ENCODE measurements around the gene PYGB.

PYGB gene

DNA sequence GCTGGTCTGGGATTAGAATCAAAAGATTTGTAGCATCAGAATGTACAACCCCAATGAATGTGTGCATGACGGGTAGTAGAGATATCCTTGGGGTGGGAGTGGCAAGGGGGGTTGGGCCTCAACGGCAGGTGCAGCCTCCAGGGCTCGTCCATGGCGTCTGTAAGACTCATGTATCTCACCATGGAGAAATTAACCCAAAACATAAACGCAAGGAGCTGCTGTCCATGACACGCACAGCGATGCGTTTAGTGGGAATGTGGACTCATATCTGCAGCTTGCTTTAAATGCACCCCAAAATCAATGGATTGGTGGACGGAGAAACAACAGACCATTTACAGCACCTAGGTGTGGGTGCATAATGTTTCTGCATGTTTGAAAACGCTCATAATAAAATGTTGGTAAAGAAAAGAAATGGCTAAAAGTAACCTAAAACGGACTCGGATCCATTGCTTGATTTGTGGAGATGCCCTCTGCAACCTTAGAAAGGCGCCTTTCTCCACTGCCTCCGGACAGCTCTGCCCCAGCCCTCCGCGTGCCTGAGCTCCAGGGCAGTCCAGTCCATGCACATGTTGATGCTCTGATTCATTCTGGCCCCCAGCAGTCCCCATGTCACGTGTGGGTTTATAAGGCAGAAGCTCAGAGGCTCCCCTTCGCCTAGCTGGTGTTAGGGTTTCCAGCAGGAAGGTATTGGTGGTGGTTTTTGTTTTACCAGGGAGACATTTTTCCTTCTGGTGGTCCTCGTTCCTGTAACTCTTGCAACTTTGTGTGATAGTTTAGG is 24.5 kb downstream of the PYGB start:
- H3K36me3 ChIP-seq (replicated peaks in 1 of 2; ENCODE audit: control insufficient read depth in 2 of 2, insufficient read depth in 2 of 2, low read length in 2 of 2), result peaks cover 64 to 90% of the 10 kb centered on the region in 2 donors
- H3K4me3 ChIP-seq (ENCODE audit: low read length in 2 of 2), result no peak overlapping the region
- peaks cover 11% of the 10 kb centered on the region for H3K79me1 ChIP-seq (ENCODE audit: low read depth, low read length)
- H3K9ac ChIP-seq (ENCODE audit: low read depth, low read length, poor library complexity), result no peak overlapping the region
- no peak overlapping the region for H3K14ac ChIP-seq (ENCODE audit: low read length)
- no peak overlapping the region for H3K23ac ChIP-seq (ENCODE audit: low read depth, low read length, poor library complexity)
- peaks cover 0 to 2% of the 10 kb centered on the region in 2 donors for H3K9me3 ChIP-seq (replicated peaks in 1 of 2; ENCODE audit: control insufficient read depth in 2 of 2, insufficient read depth in 1 of 2, low read depth in 1 of 2, low read length in 2 of 2)
- no peak overlapping the region for H4K91ac ChIP-seq (ENCODE audit: low read depth, low read length, poor library complexity)
- H3K4me1 ChIP-seq (ENCODE audit: control insufficient read depth in 2 of 2, insufficient read depth in 1 of 2, low read depth in 1 of 2, low read length in 2 of 2), result peaks cover 0 to 3% of the 10 kb centered on the region in 2 donors
- no peak overlapping the region for H3K4me2 ChIP-seq (ENCODE audit: insufficient read depth, low read length, poor library complexity, severe bottlenecking)
- H3K18ac ChIP-seq (ENCODE audit: low read length), result no peak overlapping the region
- H3K27ac ChIP-seq (replicated peaks; ENCODE audit: low read length), result no peak overlapping the region
- no peak overlapping the region for H2BK5ac ChIP-seq (ENCODE audit: low read length)
- WGBS, 2 donors (ENCODE audit: extremely low coverage in 2 of 2, insufficient read length in 2 of 2, insufficient replicate concordance in 1 of 2), result no CpG with 5 or more reads among the region's 19 CpGs
- no peak overlapping the region for H2BK120ac ChIP-seq (ENCODE audit: low read depth, low read length)
- no peak overlapping the region for H2AK5ac ChIP-seq (ENCODE audit: low read depth, low read length)
- no peaks in the 10 kb centered on the region for H3K27me3 ChIP-seq (ENCODE audit: control insufficient read depth in 3 of 3, insufficient read depth in 3 of 3, low read depth in 1 of 3, low read length in 3 of 3)
- H2BK12ac ChIP-seq (ENCODE audit: low read length), result no peak overlapping the region
- no peak overlapping the region for H2BK15ac ChIP-seq (ENCODE audit: low read length)
- H4K8ac ChIP-seq (ENCODE audit: low read depth, low read length), result no peak overlapping the region
- H2AFZ ChIP-seq (ENCODE audit: low read length), result no peak overlapping the region
- H3K4ac ChIP-seq (ENCODE audit: low read length), result no peak overlapping the region
- DNase-seq (ENCODE audit: low spot score), result no peak

DNA sequence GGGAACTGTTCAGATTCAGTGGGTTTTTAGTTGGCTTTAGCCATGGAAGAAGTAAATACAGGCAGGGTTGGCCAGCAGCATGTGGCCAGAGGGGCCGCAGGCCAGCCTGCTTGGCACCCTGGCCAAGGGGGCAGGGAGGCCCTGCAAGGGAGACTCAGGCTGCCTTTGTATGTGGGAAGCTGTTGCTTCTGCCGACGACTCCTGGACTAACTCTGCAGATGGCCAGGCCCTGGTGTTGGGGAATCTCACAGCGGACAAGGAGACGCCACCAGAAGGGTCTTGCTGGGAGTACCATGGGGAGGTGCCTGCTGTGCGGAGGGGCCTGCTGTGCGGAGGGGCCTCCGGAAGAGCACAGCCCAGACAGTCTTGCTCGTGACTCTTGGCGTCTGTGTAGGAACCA is 25.2 kb downstream of the PYGB start:
- peaks cover 70 to 96% of the 10 kb centered on the region in 2 donors for H3K36me3 ChIP-seq (replicated peaks in 1 of 2; ENCODE audit: control insufficient read depth in 2 of 2, insufficient read depth in 2 of 2, low read length in 2 of 2)

DNA sequence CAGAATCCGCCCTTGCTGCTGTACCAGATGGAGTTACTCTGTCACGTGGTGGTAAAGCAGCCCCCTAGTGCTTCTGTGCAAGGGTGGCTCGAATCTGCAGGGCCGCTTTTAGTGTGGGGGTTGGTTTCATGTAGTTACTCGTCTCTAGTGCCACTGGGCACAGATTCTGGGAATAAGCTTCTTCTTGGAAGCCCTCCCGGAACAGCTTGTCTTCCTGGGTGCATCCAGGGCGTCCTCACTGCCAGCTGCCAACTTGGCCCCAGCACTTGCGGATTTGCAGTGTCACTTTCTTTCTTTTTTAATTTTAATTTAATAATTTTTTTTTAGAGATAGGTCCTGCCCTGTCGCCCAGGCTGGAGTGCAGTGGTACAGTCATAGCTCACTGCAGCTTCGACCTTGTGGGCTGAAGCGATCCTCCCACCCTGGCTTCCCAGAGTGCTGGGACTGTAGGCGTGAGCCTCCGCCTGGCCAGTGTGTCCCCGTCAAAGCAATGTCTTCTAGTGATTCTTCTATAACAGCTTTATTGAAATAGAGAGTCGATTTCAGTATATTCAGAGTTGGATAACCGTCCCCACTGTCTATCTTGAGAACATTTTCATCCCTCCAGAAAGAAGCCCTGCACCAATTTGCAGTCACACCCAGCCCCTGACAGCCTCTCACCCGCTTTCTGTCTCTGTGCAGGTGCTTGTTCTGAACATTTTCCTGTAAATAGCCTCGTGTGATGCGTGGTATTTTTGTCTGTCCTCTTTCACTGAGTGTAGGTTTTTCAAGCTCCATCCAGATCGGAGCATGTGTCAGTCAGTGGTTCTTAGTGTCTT is 25.9 kb downstream of the PYGB start:
- no peak overlapping the region for H2BK5ac ChIP-seq (ENCODE audit: low read length)
- peaks cover 11% of the 10 kb centered on the region for H3K79me1 ChIP-seq (ENCODE audit: low read depth, low read length)
- H3K14ac ChIP-seq (ENCODE audit: low read length), result no peak overlapping the region
- no peak overlapping the region for H2AK5ac ChIP-seq (ENCODE audit: low read depth, low read length)
- no peak for DNase-seq (ENCODE audit: low spot score)
- H4K8ac ChIP-seq (ENCODE audit: low read depth, low read length), result no peak overlapping the region
- H3K18ac ChIP-seq (ENCODE audit: low read length), result no peak overlapping the region
- peaks cover 77 to 97% of the 10 kb centered on the region in 2 donors for H3K36me3 ChIP-seq (replicated peaks in 1 of 2; ENCODE audit: control insufficient read depth in 2 of 2, insufficient read depth in 2 of 2, low read length in 2 of 2)
- WGBS, 2 donors (ENCODE audit: extremely low coverage in 2 of 2, insufficient read length in 2 of 2, insufficient replicate concordance in 1 of 2), result no CpG with 5 or more reads among the region's 20 CpGs
- H3K4me1 ChIP-seq (ENCODE audit: control insufficient read depth in 2 of 2, insufficient read depth in 1 of 2, low read depth in 1 of 2, low read length in 2 of 2), result peaks cover 0 to 3% of the 10 kb centered on the region in 2 donors
- peaks cover 0 to 3% of the 10 kb centered on the region in 2 donors for H3K9me3 ChIP-seq (replicated peaks in 1 of 2; ENCODE audit: control insufficient read depth in 2 of 2, insufficient read depth in 1 of 2, low read depth in 1 of 2, low read length in 2 of 2)
- H3K4ac ChIP-seq (ENCODE audit: low read length), result no peak overlapping the region
- no peak overlapping the region for H2BK12ac ChIP-seq (ENCODE audit: low read length)
- H3K4me2 ChIP-seq (ENCODE audit: insufficient read depth, low read length, poor library complexity, severe bottlenecking), result no peak overlapping the region
- H3K23ac ChIP-seq (ENCODE audit: low read depth, low read length, poor library complexity), result no peak overlapping the region
- no peak overlapping the region for H3K27ac ChIP-seq (replicated peaks; ENCODE audit: low read length)
- no peak overlapping the region for H3K4me3 ChIP-seq (ENCODE audit: low read length in 2 of 2)
- H2AFZ ChIP-seq (ENCODE audit: low read length), result no peak overlapping the region
- H3K9ac ChIP-seq (ENCODE audit: low read depth, low read length, poor library complexity), result no peak overlapping the region
- H2BK15ac ChIP-seq (ENCODE audit: low read length), result no peak overlapping the region
- H3K27me3 ChIP-seq (ENCODE audit: control insufficient read depth in 3 of 3, insufficient read depth in 3 of 3, low read depth in 1 of 3, low read length in 3 of 3), result no peaks in the 10 kb centered on the region
- no peak overlapping the region for H2BK120ac ChIP-seq (ENCODE audit: low read depth, low read length)
- H4K91ac ChIP-seq (ENCODE audit: low read depth, low read length, poor library complexity), result no peak overlapping the region

More for the DNA sequence above, 25.2 kb downstream of the PYGB start:
- Histone ChIP-seq H2AFZ (ENCODE audit: low read length) (no peak overlapping the region), H3K14ac (ENCODE audit: low read length) (no peak overlapping the region), H3K9ac (ENCODE audit: low read depth, low read length, poor library complexity) (no peak overlapping the region), H3K4me1 (ENCODE audit: control insufficient read depth in 2 of 2, insufficient read depth in 1 of 2, low read depth in 1 of 2, low read length in 2 of 2) (peaks cover 0 to 3% of the 10 kb centered on the region in 2 donors), H3K23ac (ENCODE audit: low read depth, low read length, poor library complexity) (no peak overlapping the region), H2BK120ac (ENCODE audit: low read depth, low read length) (no peak overlapping the region), H4K8ac (ENCODE audit: low read depth, low read length) (no peak overlapping the region), H3K27ac (replicated peaks; ENCODE audit: low read length) (no peak overlapping the region), H4K91ac (ENCODE audit: low read depth, low read length, poor library complexity) (no peak overlapping the region), H3K4ac (ENCODE audit: low read length) (no peak overlapping the region), H2BK12ac (ENCODE audit: low read length) (no peak overlapping the region), H3K27me3 (ENCODE audit: control insufficient read depth in 3 of 3, insufficient read depth in 3 of 3, low read depth in 1 of 3, low read length in 3 of 3) (no peaks in the 10 kb centered on the region), H3K4me3 (ENCODE audit: low read length in 2 of 2) (no peak overlapping the region), H2AK5ac (ENCODE audit: low read depth, low read length) (no peak overlapping the region), H2BK5ac (ENCODE audit: low read length) (no peak overlapping the region), H3K18ac (ENCODE audit: low read length) (no peak overlapping the region), H3K79me1 (ENCODE audit: low read depth, low read length) (peaks cover 11% of the 10 kb centered on the region), H3K4me2 (ENCODE audit: insufficient read depth, low read length, poor library complexity, severe bottlenecking) (no peak overlapping the region), H3K9me3 (replicated peaks in 1 of 2; ENCODE audit: control insufficient read depth in 2 of 2, insufficient read depth in 1 of 2, low read depth in 1 of 2, low read length in 2 of 2) (peaks cover 0 to 3% of the 10 kb centered on the region in 2 donors), H2BK15ac (ENCODE audit: low read length) (no peak overlapping the region)
- no CpG with 5 or more reads among the region's 10 CpGs for WGBS, 2 donors (ENCODE audit: extremely low coverage in 2 of 2, insufficient read length in 2 of 2, insufficient replicate concordance in 1 of 2)
- no peak for DNase-seq (ENCODE audit: low spot score)

DNA sequence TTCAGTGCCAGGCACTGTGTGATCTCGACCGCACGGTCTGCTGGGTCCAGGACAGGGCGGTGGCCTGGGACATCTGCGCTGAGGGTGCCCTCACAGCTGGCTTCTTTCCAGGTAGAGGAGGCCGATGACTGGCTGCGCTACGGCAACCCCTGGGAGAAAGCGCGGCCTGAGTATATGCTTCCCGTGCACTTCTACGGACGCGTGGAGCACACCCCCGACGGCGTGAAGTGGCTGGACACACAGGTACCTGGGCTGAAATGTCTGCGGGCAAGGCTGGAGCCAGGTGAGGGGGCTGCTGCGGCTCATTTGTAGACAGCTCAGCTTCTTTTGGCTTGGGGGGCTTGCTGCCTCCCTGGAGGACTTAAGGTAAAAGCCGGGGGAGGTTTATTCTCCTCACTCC is 26.6 kb downstream of the PYGB start:
- no CpG with 5 or more reads among the region's 20 CpGs for WGBS, 2 donors (ENCODE audit: extremely low coverage in 2 of 2, insufficient read length in 2 of 2, insufficient replicate concordance in 1 of 2)
- Histone ChIP-seq H2BK5ac (ENCODE audit: low read length) (no peak overlapping the region), H3K4me2 (ENCODE audit: insufficient read depth, low read length, poor library complexity, severe bottlenecking) (no peak overlapping the region), H4K8ac (ENCODE audit: low read depth, low read length) (no peak overlapping the region), H3K27ac (replicated peaks; ENCODE audit: low read length) (no peak overlapping the region), H3K4ac (ENCODE audit: low read length) (no peak overlapping the region), H3K4me3 (ENCODE audit: low read length in 2 of 2) (no peak overlapping the region), H3K36me3 (replicated peaks in 1 of 2; ENCODE audit: control insufficient read depth in 2 of 2, insufficient read depth in 2 of 2, low read length in 2 of 2) (peaks cover 76 to 97% of the 10 kb centered on the region in 2 donors), H2BK12ac (ENCODE audit: low read length) (no peak overlapping the region), H3K9me3 (replicated peaks in 1 of 2; ENCODE audit: control insufficient read depth in 2 of 2, insufficient read depth in 1 of 2, low read depth in 1 of 2, low read length in 2 of 2) (peaks cover 0 to 3% of the 10 kb centered on the region in 2 donors), H2BK15ac (ENCODE audit: low read length) (no peak overlapping the region), H3K4me1 (ENCODE audit: control insufficient read depth in 2 of 2, insufficient read depth in 1 of 2, low read depth in 1 of 2, low read length in 2 of 2) (peaks cover 0 to under 1% of the 10 kb centered on the region in 2 donors), H2AK5ac (ENCODE audit: low read depth, low read length) (no peak overlapping the region), H4K91ac (ENCODE audit: low read depth, low read length, poor library complexity) (no peak overlapping the region), H3K79me1 (ENCODE audit: low read depth, low read length) (peaks cover 9% of the 10 kb centered on the region), H3K18ac (ENCODE audit: low read length) (no peak overlapping the region), H3K9ac (ENCODE audit: low read depth, low read length, poor library complexity) (no peak overlapping the region), H3K23ac (ENCODE audit: low read depth, low read length, poor library complexity) (no peak overlapping the region), H2AFZ (ENCODE audit: low read length) (no peak overlapping the region), H3K14ac (ENCODE audit: low read length) (peak overlapping the region; percentile 51), H3K27me3 (ENCODE audit: control insufficient read depth in 3 of 3, insufficient read depth in 3 of 3, low read depth in 1 of 3, low read length in 3 of 3) (no peaks in the 10 kb centered on the region), H2BK120ac (ENCODE audit: low read depth, low read length) (no peak overlapping the region)
- no peak for DNase-seq (ENCODE audit: low spot score)

Measured in neuronal stem cell (in vitro differentiated cells).